HCT116 (cell line): ENCODE data around the gene RIMKLA. TPM values are rescaled to one million over a fixed set of nuclear protein-coding genes. Genes with fewer than 3 reads are reported as not detected.

Experiments
- ATAC-seq: fragments of 200-7000 bp; cut with Tn5 transposase; 2 replicates; pipeline ENCODE4 v1.9.1; 2020; ENCODE audit warnings: mild to moderate bottlenecking, moderate library complexity
- BruUV-seq: library from RNA; stranded (reverse); fragments of 400-500 nt; replicated peaks from 2 replicates; lab custom pipeline; 2021; lab: Mats Ljungman, UMichigan
- CTCF ChIA-PET: fragments of 300-600 bp; sonication (Branson Sonifier 250); formaldehyde crosslinking; loops from one replicate; lab custom pipeline; 2021; ENCODE audit warnings: antibody characterized with exemption; lab: Charles Lee
- POLR2A ChIA-PET: fragments of 300-600, 350-600 bp; sonication (Branson Sonifier 250); formaldehyde crosslinking; loops from one replicate; lab custom pipeline; 2021; ENCODE audit warnings: antibody characterized with exemption; lab: Charles Lee
- RAD21 ChIA-PET, 2 experiments: fragments of 300-600 bp; sonication (Branson Sonifier 250); formaldehyde crosslinking; loops; one replicate each; lab custom pipeline; 2023; ENCODE audit warnings: low total read pairs in 2 of 2; ENCODE audit not compliant: uncharacterized antibody in 2 of 2, unreplicated experiment in 2 of 2, low non-redundant PET in 1 of 2; lab: Charles Lee
- DNase-seq: peaks from one replicate; pipeline ENCODE4 v3.0.0-alpha.2; 2010; ENCODE audit warnings: low read depth, low spot score
- H2AFZ ChIP-seq: fragments of 200-600 bp; shearing (Covaris generic), sonication (generic); 2 replicates; pipeline ENCODE4 v1.6.1; 2017; ENCODE audit warnings: low read depth, mixed run types, mixed read lengths, antibody characterized with exemption, low read length; ENCODE audit not compliant: poor library complexity, severe bottlenecking
- H3K27ac ChIP-seq: 2 replicates; pipeline ENCODE4 v1.5.1; 2012; ENCODE audit warnings: low read depth, low read length
- H3K27me3 ChIP-seq: fragments of 200-600 bp; sonication (generic); 2 replicates; pipeline ENCODE4 v1.6.1; 2016; ENCODE audit warnings: mixed run types, low read length, mixed read lengths; ENCODE audit not compliant: insufficient read depth
- H3K36me3 ChIP-seq, 2 experiments: fragments of 200-500 bp in 1 of 2; fragments of 200-600 bp in 1 of 2; sonication (Bioruptor generic) in 1 of 2; sonication (generic) in 1 of 2; 2 replicates each; pipeline versions ENCODE4 v1.5.1 to v1.6.1; 2014 to 2016; ENCODE audit warnings: low read length in 2 of 2, inconsistent platforms in 1 of 2, mixed read lengths in 1 of 2, mixed run types in 1 of 2; ENCODE audit not compliant: insufficient read depth in 2 of 2, control insufficient read depth in 1 of 2
- H3K4me1 ChIP-seq, 2 experiments: fragments of 200-600 bp in 1 of 2; sonication (generic) in 1 of 2; 2 replicates each; pipeline versions ENCODE4 v1.5.1 to v1.6.1; 2012 to 2017; ENCODE audit warnings: low read length in 2 of 2, inconsistent platforms in 1 of 2, mild to moderate bottlenecking in 1 of 2, mixed read lengths in 1 of 2, mixed run types in 1 of 2, moderate library complexity in 1 of 2; ENCODE audit not compliant: insufficient read depth in 2 of 2, control insufficient read depth in 1 of 2
- H3K4me2 ChIP-seq: fragments of 200-600 bp; sonication (generic); 2 replicates; pipeline ENCODE4 v1.6.1; 2017; ENCODE audit warnings: mixed run types, low read length, mixed read lengths
- H3K4me3 ChIP-seq, 2 experiments: fragments of 200-600 bp in 1 of 2; sonication (generic) in 1 of 2; replicated peaks in 1 of 2; 2 replicates each; pipeline ENCODE4 v1.5.1; 2011 to 2016; ENCODE audit warnings: low read length in 2 of 2, control low read depth in 1 of 2, low read depth in 1 of 2, mild to moderate bottlenecking in 1 of 2, mixed read lengths in 1 of 2, mixed run types in 1 of 2
- H3K79me2 ChIP-seq: fragments of 200-600 bp; sonication (generic); 2 replicates; pipeline ENCODE4 v1.6.1; 2017; ENCODE audit warnings: mild to moderate bottlenecking, mixed run types, low read length, moderate library complexity, mixed read lengths; ENCODE audit not compliant: insufficient read depth
- H3K9ac ChIP-seq: fragments of 200-600 bp; sonication (generic); 2 replicates; pipeline ENCODE4 v1.6.1; 2016; ENCODE audit warnings: low read length, mixed read lengths
- H3K9me2 ChIP-seq: fragments of 200-600 bp; sonication (generic), shearing (Covaris generic); 2 replicates; pipeline ENCODE4 v1.6.1; 2017; ENCODE audit warnings: mixed run types, mild to moderate bottlenecking, moderate library complexity; ENCODE audit not compliant: insufficient read depth
- H3K9me3 ChIP-seq, 2 experiments: fragments of 200-500 bp in 1 of 2; fragments of 200-600 bp in 1 of 2; sonication (Bioruptor generic) in 1 of 2; sonication (generic) in 1 of 2; 2 replicates each; pipeline ENCODE4 v1.6.1; 2014 to 2017; ENCODE audit warnings: low read length in 2 of 2, mixed read lengths in 2 of 2, inconsistent platforms in 1 of 2, low read depth in 1 of 2, mild to moderate bottlenecking in 1 of 2, mixed run types in 1 of 2, moderate library complexity in 1 of 2; ENCODE audit not compliant: control insufficient read depth in 1 of 2, insufficient read depth in 1 of 2
- H4K20me1 ChIP-seq: fragments of 200-600 bp; sonication (generic), shearing (Covaris generic); 2 replicates; pipeline ENCODE4 v1.6.1; 2017; ENCODE audit warnings: mixed run types, mild to moderate bottlenecking, moderate library complexity; ENCODE audit not compliant: insufficient read depth
- CBX3 ChIP-seq: IDR thresholded peaks from 2 replicates; pipeline ENCODE4 v1.6.1; 2012; ENCODE audit warnings: low read depth
- CEBPB ChIP-seq: IDR thresholded peaks from 2 replicates; pipeline ENCODE4 v1.6.1; 2012; ENCODE audit warnings: low read depth
- CTCF ChIP-seq, 3 experiments: fragments of 200-600 bp in 1 of 3; sonication (generic) in 1 of 3; IDR thresholded peaks in 2 of 3; conservative IDR thresholded peaks in 1 of 3; 2 replicates each; pipeline ENCODE4 v1.5.1; 2012 to 2017; ENCODE audit warnings: low read depth in 2 of 3, low read length in 2 of 3, antibody characterized with exemption in 1 of 3, borderline replicate concordance in 1 of 3, control low read depth in 1 of 3, mild to moderate bottlenecking in 1 of 3, mixed read lengths in 1 of 3, mixed run types in 1 of 3, moderate library complexity in 1 of 3; ENCODE audit not compliant: insufficient read depth in 1 of 3
- EGR1 ChIP-seq: IDR thresholded peaks from 2 replicates; pipeline ENCODE4 v1.6.1; 2012; ENCODE audit warnings: low read depth
- EZH2 ChIP-seq: fragments of 200-600 bp; sonication (generic); IDR thresholded peaks from 2 replicates; pipeline ENCODE4 v1.6.1; 2017; ENCODE audit warnings: antibody characterized with exemption, mixed run types
- EZH2phosphoT487 ChIP-seq: fragments of 200-600 bp; IDR thresholded peaks from 2 replicates; pipeline ENCODE4 v1.6.1; 2018; ENCODE audit warnings: antibody characterized with exemption, borderline replicate concordance
- FOSL1 ChIP-seq: IDR thresholded peaks from 2 replicates; pipeline ENCODE4 v1.6.1; 2012; ENCODE audit warnings: low read depth
- JUND ChIP-seq: IDR thresholded peaks from 2 replicates; pipeline ENCODE4 v1.6.1; 2012
- MAX ChIP-seq: IDR thresholded peaks from 2 replicates; pipeline ENCODE4 v1.6.1; 2012
- POLR2A ChIP-seq: IDR thresholded peaks from 2 replicates; pipeline ENCODE4 v1.7.0; 2011; ENCODE audit warnings: borderline replicate concordance; ENCODE audit not compliant: insufficient read depth, insufficient read length; ENCODE audit errors: extremely low read depth
- POLR2AphosphoS5 ChIP-seq: IDR thresholded peaks from 2 replicates; pipeline ENCODE4 v1.6.1; 2011; ENCODE audit warnings: mild to moderate bottlenecking, low read depth, low read length, moderate library complexity
- REST ChIP-seq: IDR thresholded peaks from 2 replicates; pipeline ENCODE4 v1.6.1; 2012; ENCODE audit warnings: low read depth
- SIN3A ChIP-seq: IDR thresholded peaks from 2 replicates; pipeline ENCODE4 v1.6.1; 2012; ENCODE audit warnings: low read depth
- SP1 ChIP-seq: IDR thresholded peaks from 2 replicates; pipeline ENCODE4 v1.6.1; 2012; ENCODE audit warnings: low read depth
- SRF ChIP-seq: IDR thresholded peaks from 2 replicates; pipeline ENCODE4 v1.6.1; 2012; ENCODE audit warnings: low read depth
- TCF7L2 ChIP-seq: IDR thresholded peaks from 2 replicates; pipeline ENCODE4 v1.7.0; 2011; ENCODE audit warnings: borderline replicate concordance, inconsistent platforms; ENCODE audit not compliant: insufficient read depth, insufficient read length; ENCODE audit errors: extremely low read depth
- YY1 ChIP-seq: IDR thresholded peaks from 2 replicates; pipeline ENCODE4 v1.6.1; 2011; ENCODE audit warnings: low read length, low read depth, moderate library complexity, mild to moderate bottlenecking; ENCODE audit not compliant: insufficient replicate concordance; ENCODE audit errors: extremely low read depth
- intact Hi-C: fragments of 100-400 bp; cut with micrococcal nuclease; formaldehyde crosslinking; loops from 2 replicates; pipeline ENCODE4 v1.10.0; 2022
- total RNA-seq: library from RNA; stranded (reverse); gene quantifications from one replicate; pipeline ENCODE4 v1.2.1, GENCODE V29; 2021; ENCODE audit not compliant: unreplicated experiment

RIMKLA gene
- total RNA-seq, 1 experiment from 2014 or later, result 4.9 TPM

GRCh38 chr1:42364089-42364488 is 16.5 kb upstream of the RIMKLA start:
- H3K27me3 ChIP-seq, result no peaks in the 10 kb centered on the region
- TF ChIP-seq MAX (no peak), YY1 (no peak)
- DNase-seq, result no peak
- ChIA-PET POLR2A (no interaction called here), RAD21 (no interaction called here), CTCF (no interaction called here)
- H2AFZ ChIP-seq, result no peak overlapping the region
- no peaks in the 10 kb centered on the region for H3K9me3 ChIP-seq
- H4K20me1 ChIP-seq, result no peaks in the 10 kb centered on the region
- H3K9ac ChIP-seq, result no peak overlapping the region
- no peaks in the 10 kb centered on the region for H3K79me2 ChIP-seq
- intact Hi-C loops, result no loop called here
- no peak overlapping the region for H3K27ac ChIP-seq
- H3K4me1 ChIP-seq, result no peaks in the 10 kb centered on the region
- no peak for ATAC-seq
- H3K36me3 ChIP-seq, result no peaks in the 10 kb centered on the region
- H3K4me3 ChIP-seq, result no peak overlapping the region
- no peak overlapping the region for H3K4me2 ChIP-seq
- no TSS peak for BruUV-seq
- no peaks in the 10 kb centered on the region for H3K9me2 ChIP-seq

GRCh38 chr1:42364542-42364941 is 16.1 kb upstream of the RIMKLA start:
- no TSS peak for BruUV-seq
- intact Hi-C loops, result no loop called here
- CTCF ChIA-PET, result no interaction called here
- TF ChIP-seq EZH2phosphoT487 (no peak), EGR1 (no peak), CTCF (IDR thresholded peaks at IDR 0.05 in 2 of 3, conservative IDR thresholded peaks at IDR 0.05 in 1 of 3; ENCODE audit: borderline replicate concordance in 1 of 3, insufficient read depth in 1 of 3, low read depth in 2 of 3, low read length in 2 of 3) (no peak), EZH2 (no peak), MAX (no peak), CEBPB (no peak), POLR2AphosphoS5 (no peak), POLR2A (no peak), TCF7L2 (no peak), SRF (no peak), FOSL1 (no peak), YY1 (no peak), CBX3 (no peak), SP1 (no peak), SIN3A (no peak), JUND (no peak), REST (no peak)

More at GRCh38 chr1:42364542-42364941, 16.1 kb upstream of the RIMKLA start:
- H3K4me2 ChIP-seq, result no peak overlapping the region
- POLR2A ChIA-PET, result no interaction called here
- no peak overlapping the region for H3K27ac ChIP-seq
- no peaks in the 10 kb centered on the region for H3K9me3 ChIP-seq
- no peak overlapping the region for H2AFZ ChIP-seq
- H3K27me3 ChIP-seq, result no peaks in the 10 kb centered on the region
- no peaks in the 10 kb centered on the region for H3K79me2 ChIP-seq
- no peaks in the 10 kb centered on the region for H4K20me1 ChIP-seq
- H3K9me2 ChIP-seq, result no peaks in the 10 kb centered on the region
- RAD21 ChIA-PET, result no interaction called here
- H3K4me1 ChIP-seq, result no peaks in the 10 kb centered on the region; a peak in 1 of 4 replicates
- no peak overlapping the region for H3K9ac ChIP-seq
- ATAC-seq (no peak), DNase-seq (no peak)
- no peaks in the 10 kb centered on the region for H3K36me3 ChIP-seq
- H3K4me3 ChIP-seq, result no peak overlapping the region
